GM19397 (cell line): ENCODE results near the gene TPD52L1.
"Not testable (repeated sequence)": the region's sequence is repeated elsewhere in the genome, so short reads cannot be mapped to it uniquely, and the experiment has no call there.

Experiments
- ATAC-seq: cut with Tn5 transposase; IDR thresholded peaks from one replicate; pipeline ENCODE4 v1.9.1; 2021; ENCODE audit warnings: mild to moderate bottlenecking, moderate library complexity; ENCODE audit not compliant: unreplicated experiment

The TPD52L1 gene

DNA sequence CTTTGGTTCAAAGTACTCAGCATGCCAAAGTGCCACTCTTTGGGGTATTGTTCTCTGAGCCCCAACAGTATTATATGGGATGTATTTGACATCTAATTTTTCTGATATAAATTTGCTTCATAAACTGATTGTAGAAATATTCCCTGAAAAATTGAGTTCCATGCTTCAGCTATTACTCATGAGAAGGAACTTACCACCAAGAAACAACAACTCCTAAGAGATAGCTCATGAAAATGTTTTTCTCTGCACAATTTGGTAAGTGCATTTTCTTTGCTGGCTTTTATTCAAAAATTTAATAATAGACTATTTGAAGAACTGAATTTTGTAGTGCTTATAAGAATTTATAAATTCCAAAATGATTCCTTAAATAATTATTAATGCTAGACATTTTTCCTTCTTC, 12.8 kb upstream of the TPD52L1 start:
- no peak for ATAC-seq

- no peak for ATAC-seq
These were observed 11.0 kb upstream of the TPD52L1 start for GRCh38 chr6:125142618-125143017.

DNA sequence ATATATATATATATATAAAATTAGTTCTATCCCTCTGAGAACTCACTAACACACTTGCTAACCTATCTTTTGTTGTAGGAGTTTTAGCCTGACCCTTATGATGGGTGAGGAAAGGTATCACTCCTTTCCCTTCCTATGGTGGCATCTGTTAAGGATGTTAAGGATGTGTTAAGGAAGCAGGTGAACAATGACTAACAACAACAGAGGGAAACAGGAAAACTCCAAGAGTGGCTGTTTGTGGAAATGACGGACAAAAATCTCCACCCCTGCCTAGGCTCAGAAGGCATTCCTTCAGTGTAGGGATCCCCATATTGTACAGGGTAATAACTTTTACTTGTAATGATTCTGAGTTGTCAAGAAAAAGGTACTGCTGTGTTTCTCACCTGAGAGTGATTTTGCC, 8.8 kb upstream of the TPD52L1 start:
- ATAC-seq: no peak

- ATAC-seq: no peak
These were observed 4.1 kb upstream of the TPD52L1 start for GRCh38 chr6:125149256-125150144.

GRCh38 chr6:125151700-125152099, 1.9 kb upstream of the TPD52L1 start:
- ATAC-seq: no peak

- ATAC-seq: peak; percentile 3
These were observed 666 bp downstream of the TPD52L1 start for GRCh38 chr6:125154118-125154760.

DNA sequence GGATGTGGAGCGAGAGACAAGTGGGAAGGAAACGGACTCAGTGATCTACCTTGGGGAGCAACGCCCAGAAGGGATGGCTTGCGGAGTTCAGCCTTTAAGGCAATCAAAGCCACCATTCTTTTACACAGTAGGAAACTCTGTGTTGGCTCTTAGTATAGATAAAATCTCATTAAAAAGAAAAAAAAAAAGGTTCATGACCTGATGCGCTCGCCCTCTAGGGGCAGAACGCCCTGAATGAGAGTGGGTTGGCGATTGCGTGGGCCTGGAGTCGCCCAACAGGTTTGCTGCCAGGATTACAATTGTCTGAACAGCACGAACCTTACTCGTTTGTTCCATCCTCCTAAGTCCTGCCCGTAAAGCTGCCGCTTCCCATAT, 1.2 kb downstream of the TPD52L1 start:
- no peak for ATAC-seq

- no peak for ATAC-seq
These were observed 1.8 kb downstream of the TPD52L1 start for GRCh38 chr6:125155344-125155743.

DNA sequence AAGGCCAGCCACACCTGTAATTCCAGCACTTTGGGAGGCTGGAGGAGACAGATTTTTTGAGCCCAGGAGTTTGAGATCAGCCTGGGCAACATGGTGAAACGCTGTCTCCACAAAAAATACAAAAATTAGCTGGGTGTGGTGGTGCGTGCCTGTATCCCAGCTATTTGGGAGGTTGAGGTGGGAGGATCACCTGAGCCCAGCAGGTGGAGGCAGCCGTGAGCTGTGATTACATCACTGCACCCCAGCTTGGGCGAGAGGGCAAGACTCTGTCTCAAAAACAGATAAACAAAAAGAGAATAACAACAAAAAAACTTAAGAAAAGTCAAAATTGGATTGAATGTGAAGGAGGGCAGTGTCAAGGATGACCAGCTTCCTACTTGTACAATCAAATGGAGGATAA, 2.9 kb downstream of the TPD52L1 start:
- ATAC-seq: no peak

- no peak for ATAC-seq
These were observed 3.7 kb downstream of the TPD52L1 start for GRCh38 chr6:125157280-125157679.

- no peak for ATAC-seq
These were observed 4.2 kb downstream of the TPD52L1 start for GRCh38 chr6:125157725-125158124.

DNA sequence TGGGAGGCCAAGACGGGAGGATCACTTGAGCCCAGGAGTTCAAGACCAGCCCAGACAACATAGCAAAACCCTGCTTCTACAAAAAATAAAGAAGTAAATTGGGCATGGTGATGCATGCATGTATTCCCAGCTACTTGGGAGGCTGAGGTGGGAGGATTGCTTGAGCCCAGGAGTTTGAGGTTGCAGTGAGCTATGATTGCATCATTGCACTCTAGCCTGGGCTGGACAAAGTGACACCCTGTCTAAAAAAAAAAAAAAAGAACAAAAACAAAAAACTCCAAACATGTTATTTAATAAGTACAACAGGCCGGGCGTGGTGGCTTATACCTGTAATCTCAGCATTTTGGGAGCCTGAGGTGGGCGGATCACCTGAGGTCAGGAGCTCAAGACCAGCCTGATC, 9.8 kb downstream of the TPD52L1 start:
- not testable (repeated sequence) for ATAC-seq

DNA sequence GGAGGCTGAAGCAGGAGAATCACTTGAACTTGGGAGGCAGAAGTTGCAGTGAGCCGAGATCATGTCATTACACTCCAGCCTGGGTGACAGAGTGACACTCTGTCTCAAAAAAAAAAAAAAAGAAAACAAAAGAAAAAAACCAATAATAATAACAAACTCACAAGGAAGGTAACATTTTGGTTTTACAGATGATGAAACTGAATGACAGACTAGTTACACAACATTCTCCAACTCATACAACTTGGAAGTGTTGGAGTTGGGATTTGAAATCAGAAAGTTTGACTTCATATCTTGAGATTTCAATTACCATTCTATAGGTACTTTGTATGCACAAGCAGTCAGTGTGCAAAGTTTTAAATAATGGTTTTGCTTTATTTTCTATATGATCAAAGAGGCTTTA, 10.2 kb downstream of the TPD52L1 start:
- ATAC-seq: no peak

DNA sequence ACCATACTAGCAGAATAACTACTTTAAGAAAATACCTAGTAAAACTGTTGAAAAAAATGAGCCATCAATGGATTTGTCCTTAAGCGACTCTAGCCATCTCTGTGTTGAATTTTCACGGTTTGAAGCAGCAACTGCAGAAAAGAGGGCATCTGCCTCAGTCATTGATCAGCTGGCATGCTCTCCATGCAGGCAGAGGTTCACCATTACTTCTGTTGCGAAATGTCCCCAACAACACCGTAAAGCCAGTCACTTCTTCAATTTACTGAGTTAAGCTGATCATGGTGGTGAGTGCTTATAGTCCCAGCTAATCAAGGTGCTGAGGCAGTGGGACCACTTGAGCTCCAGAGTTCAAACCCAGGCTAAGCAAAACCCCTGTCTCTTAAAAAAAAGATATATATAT, 11.1 kb downstream of the TPD52L1 start:
- ATAC-seq: no peak

DNA sequence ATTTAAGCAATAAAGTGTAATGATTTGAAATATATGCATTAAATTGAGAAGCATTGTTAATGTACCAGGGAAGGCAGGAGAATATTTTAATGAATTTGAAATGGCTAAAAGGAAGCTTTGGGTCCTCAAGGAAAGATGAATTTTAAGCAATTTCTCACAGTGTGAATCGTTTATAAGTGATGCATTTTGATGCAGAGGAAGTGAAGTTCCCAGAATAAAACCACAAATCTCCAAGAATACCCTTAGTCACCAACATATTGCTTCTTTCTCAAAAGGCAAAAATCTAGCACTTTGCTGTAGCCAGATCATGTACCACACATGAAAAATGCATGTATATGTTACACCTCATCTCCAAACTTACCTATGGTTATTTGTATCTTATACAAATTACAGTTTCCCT, 11.7 kb downstream of the TPD52L1 start:
- no peak for ATAC-seq

DNA sequence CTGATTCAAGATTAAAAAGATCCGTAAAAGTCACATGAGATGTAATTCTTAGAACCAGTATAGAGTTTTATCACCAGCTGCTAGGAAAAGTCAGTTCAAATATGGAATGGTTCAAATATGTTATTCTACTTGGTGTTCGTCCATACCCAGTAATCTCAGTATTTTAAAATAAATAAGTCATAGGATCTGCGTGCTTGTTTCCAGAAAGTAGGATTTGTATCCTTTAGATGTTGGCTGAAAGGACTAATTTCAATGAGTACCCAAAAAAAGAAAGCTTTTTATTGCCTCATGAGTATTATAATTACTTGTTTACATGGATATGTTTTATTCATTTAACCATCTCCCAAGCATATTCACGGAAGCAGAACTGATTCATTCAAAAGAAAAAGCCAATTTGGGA, 12.2 kb downstream of the TPD52L1 start:
- ATAC-seq: no peak

GRCh38 chr6:125166711-125167110, 13.1 kb downstream of the TPD52L1 start:
- ATAC-seq: no peak

GRCh38 chr6:125167579-125167978, 14.0 kb downstream of the TPD52L1 start:
- ATAC-seq: no peak

DNA sequence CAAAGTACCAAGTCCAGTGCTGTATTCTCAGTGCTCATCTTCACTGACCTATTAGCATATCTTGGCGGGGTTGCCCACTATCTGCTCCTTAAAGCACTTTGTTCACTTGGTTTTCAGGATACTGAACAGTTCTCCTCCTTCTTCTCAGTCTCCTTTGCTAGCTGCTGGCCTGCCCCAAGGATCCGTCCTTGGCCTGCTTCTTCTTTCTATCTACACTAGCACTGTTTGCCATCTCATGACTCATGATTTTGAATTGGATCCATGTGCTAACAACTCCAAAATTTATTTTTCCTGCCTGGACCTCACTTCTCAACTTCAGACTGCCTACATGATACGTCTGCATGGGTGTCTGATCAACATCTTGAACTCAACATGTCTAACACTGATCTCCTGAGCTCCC, 15.5 kb downstream of the TPD52L1 start:
- ATAC-seq: no peak

- no peak for ATAC-seq
These were observed 15.9 kb downstream of the TPD52L1 start for GRCh38 chr6:125169522-125169921.

DNA sequence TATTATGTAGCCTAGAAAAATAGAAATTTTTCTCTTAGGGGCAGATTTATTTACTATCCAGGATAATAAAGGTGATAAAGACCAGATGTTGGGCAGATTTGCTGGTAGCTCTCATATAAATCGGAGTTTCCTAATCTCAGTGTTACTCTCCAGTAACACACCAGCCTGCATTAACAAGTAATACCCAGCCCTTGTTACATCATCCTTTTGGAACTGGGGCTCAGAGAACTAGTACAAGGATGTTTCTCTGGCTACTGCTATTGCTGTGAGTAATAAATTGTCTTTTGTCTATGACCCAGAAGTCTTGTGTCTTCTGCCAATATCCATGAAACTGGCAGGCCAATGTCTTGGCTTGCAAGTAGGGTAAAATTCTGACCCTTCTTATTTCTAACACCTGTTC, 16.8 kb downstream of the TPD52L1 start:
- no peak for ATAC-seq

GRCh38 chr6:125173341-125174095, 19.9 kb downstream of the TPD52L1 start:
- ATAC-seq: no peak
